ENCODE measurements around the gene ROBO3.

DNA sequence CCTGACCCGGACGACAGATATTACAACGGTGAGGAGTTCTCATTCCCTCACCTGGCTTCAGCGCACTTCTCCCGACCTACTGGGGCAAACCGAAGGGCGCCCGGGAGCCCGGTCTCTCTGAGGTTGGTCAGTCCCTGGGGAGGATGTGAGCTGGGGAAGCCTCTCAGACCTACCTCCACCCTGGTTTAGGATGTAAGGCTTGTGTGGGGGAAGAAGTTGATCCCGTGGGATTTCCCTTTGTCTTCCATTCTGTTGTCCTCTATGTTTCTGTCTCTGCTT is 12.3 kb downstream of the ROBO3 start:
- TF ChIP-seq JUN (IDR thresholded peaks at IDR 0.05; ENCODE audit: borderline replicate concordance, insufficient read depth, insufficient read length, low read depth): no peak
- TF ChIP-seq MYC (IDR thresholded peaks at IDR 0.05; ENCODE audit: low read depth, low read length): no peak
- no peak for TF ChIP-seq POLR2A (IDR thresholded peaks at IDR 0.05; ENCODE audit: low read depth, low read length)
- TF ChIP-seq, protein P1, sequence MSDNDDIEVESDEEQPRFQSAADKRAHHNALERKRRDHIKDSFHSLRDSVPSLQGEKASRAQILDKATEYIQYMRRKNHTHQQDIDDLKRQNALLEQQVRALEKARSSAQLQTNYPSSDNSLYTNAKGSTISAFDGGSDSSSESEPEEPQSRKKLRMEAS (IDR thresholded peaks at IDR 0.05; ENCODE audit: insufficient read depth, insufficient read length): no peak
- TF ChIP-seq EZH2 (IDR thresholded peaks at IDR 0.05; ENCODE audit: borderline replicate concordance, low read depth, low read length, severe bottlenecking): no peak
